ENCODE results near the gene LELP1. TPM values are rescaled to one million over a fixed set of nuclear protein-coding genes. Genes with fewer than 3 reads are reported as not detected.

LELP1 gene
- total RNA-seq, 1 experiment from 2014 or later, result not detected

DNA sequence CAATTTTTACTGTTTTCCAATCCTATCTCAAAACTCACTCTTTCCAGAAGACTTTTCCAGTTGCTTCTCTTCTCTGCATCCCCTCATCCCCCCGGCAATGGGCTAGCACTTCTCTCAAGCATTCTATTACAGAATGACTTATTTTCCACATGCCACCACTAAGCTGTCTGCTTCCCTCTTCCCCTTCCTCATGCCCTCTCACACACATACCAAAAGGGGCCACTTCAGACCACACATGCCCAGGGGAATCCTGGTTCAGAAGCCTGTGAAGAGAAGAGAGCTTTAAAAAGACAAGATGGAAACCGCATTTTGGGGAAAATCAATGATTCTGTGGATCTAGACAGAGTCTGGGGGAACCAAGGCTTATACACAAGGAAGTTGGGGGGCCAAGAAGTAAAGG is 47.9 kb downstream of the LELP1 start:
- POLR2A ChIA-PET (ENCODE audit: low non-redundant PET), result no interaction called here
- no peaks in the 10 kb centered on the region for H3K36me3 ChIP-seq (ENCODE audit: insufficient read depth, low read length, poor library complexity, severe bottlenecking)
- intact Hi-C loops (cut with micrococcal nuclease; ENCODE audit: unreplicated experiment), result no loop called here
- CTCF ChIA-PET, result no interaction called here
- H3K4me1 ChIP-seq (ENCODE audit: insufficient read depth, low read length, poor library complexity, severe bottlenecking), result no peaks in the 10 kb centered on the region
- no peak for TF ChIP-seq EZH2 (IDR thresholded peaks at IDR 0.05; ENCODE audit: borderline replicate concordance, low read depth, low read length, poor library complexity, severe bottlenecking)
- TF ChIP-seq, protein P1, sequence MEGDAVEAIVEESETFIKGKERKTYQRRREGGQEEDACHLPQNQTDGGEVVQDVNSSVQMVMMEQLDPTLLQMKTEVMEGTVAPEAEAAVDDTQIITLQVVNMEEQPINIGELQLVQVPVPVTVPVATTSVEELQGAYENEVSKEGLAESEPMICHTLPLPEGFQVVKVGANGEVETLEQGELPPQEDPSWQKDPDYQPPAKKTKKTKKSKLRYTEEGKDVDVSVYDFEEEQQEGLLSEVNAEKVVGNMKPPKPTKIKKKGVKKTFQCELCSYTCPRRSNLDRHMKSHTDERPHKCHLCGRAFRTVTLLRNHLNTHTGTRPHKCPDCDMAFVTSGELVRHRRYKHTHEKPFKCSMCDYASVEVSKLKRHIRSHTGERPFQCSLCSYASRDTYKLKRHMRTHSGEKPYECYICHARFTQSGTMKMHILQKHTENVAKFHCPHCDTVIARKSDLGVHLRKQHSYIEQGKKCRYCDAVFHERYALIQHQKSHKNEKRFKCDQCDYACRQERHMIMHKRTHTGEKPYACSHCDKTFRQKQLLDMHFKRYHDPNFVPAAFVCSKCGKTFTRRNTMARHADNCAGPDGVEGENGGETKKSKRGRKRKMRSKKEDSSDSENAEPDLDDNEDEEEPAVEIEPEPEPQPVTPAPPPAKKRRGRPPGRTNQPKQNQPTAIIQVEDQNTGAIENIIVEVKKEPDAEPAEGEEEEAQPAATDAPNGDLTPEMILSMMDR (conservative IDR thresholded peaks at IDR 0.05; ENCODE audit: low read depth, low read length), result no peak
- no peak overlapping the region for H3K27ac ChIP-seq (ENCODE audit: low read depth, low read length, poor library complexity, severe bottlenecking)
- peaks cover 6% of the 10 kb centered on the region for H3K27me3 ChIP-seq (replicated peaks; ENCODE audit: insufficient read depth, low read depth, low read length, poor library complexity)
- H3K4me3 ChIP-seq (ENCODE audit: low read depth, low read length, poor library complexity, severe bottlenecking), result no peak overlapping the region
- no TSS peak for BruUV-seq (replicated peaks)
- H3K9me3 ChIP-seq (ENCODE audit: low read depth, low read length, poor library complexity, severe bottlenecking), result no peaks in the 10 kb centered on the region
- no peak for DNase-seq (ENCODE audit: low spot score)

GRCh38 chr1:153251562-153251961 is 48.3 kb downstream of the LELP1 start:
- no peak for DNase-seq (ENCODE audit: low spot score)
- Histone ChIP-seq H3K4me1 (ENCODE audit: insufficient read depth, low read length, poor library complexity, severe bottlenecking) (no peaks in the 10 kb centered on the region), H3K9me3 (ENCODE audit: low read depth, low read length, poor library complexity, severe bottlenecking) (no peaks in the 10 kb centered on the region), H3K4me3 (ENCODE audit: low read depth, low read length, poor library complexity, severe bottlenecking) (no peak overlapping the region), H3K27ac (ENCODE audit: low read depth, low read length, poor library complexity, severe bottlenecking) (no peak overlapping the region), H3K36me3 (ENCODE audit: insufficient read depth, low read length, poor library complexity, severe bottlenecking) (no peaks in the 10 kb centered on the region), H3K27me3 (replicated peaks; ENCODE audit: insufficient read depth, low read depth, low read length, poor library complexity) (peaks cover 6% of the 10 kb centered on the region)
- intact Hi-C loops (cut with micrococcal nuclease; ENCODE audit: unreplicated experiment), result no loop called here
- ChIA-PET CTCF (no interaction called here), POLR2A (ENCODE audit: low non-redundant PET) (no interaction called here)
- no TSS peak for BruUV-seq (replicated peaks)
- TF ChIP-seq, protein P1 (conservative IDR thresholded peaks at IDR 0.05; ENCODE audit: low read depth, low read length), result no peak
- no peak for TF ChIP-seq EZH2 (IDR thresholded peaks at IDR 0.05; ENCODE audit: borderline replicate concordance, low read depth, low read length, poor library complexity, severe bottlenecking)

DNA sequence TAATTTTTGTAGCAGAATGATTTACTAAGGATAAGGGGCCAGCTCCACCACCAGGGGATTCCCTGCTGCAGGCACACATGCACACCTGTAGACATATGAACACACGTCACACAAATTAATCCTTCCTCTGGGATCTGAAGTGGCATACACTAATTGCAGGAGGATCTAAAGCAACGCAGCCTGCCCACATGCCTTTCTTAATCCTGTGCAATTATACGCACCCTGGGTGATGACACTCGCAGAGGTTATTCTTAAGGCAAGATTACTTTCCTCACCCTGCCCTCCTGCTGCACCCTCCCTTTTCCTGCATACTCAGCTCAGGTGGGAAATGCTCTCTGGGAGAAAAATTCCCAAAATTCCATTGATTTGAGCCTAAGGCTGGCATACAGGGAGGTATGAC is 48.8 kb downstream of the LELP1 start:
- no TSS peak for BruUV-seq (replicated peaks)
- peaks cover 6% of the 10 kb centered on the region for H3K27me3 ChIP-seq (replicated peaks; ENCODE audit: insufficient read depth, low read depth, low read length, poor library complexity)
- CTCF ChIA-PET, result no interaction called here
- H3K27ac ChIP-seq (ENCODE audit: low read depth, low read length, poor library complexity, severe bottlenecking), result no peak overlapping the region
- no peaks in the 10 kb centered on the region for H3K9me3 ChIP-seq (ENCODE audit: low read depth, low read length, poor library complexity, severe bottlenecking)
- intact Hi-C loops (cut with micrococcal nuclease; ENCODE audit: unreplicated experiment), result no loop called here
- H3K36me3 ChIP-seq (ENCODE audit: insufficient read depth, low read length, poor library complexity, severe bottlenecking), result no peaks in the 10 kb centered on the region
- DNase-seq (ENCODE audit: low spot score), result no peak
- no peaks in the 10 kb centered on the region for H3K4me1 ChIP-seq (ENCODE audit: insufficient read depth, low read length, poor library complexity, severe bottlenecking)
- H3K4me3 ChIP-seq (ENCODE audit: low read depth, low read length, poor library complexity, severe bottlenecking), result no peak overlapping the region
- TF ChIP-seq, protein P1 (conservative IDR thresholded peaks at IDR 0.05; ENCODE audit: low read depth, low read length), result no peak
- TF ChIP-seq EZH2 (IDR thresholded peaks at IDR 0.05; ENCODE audit: borderline replicate concordance, low read depth, low read length, poor library complexity, severe bottlenecking), result no peak
- POLR2A ChIA-PET (ENCODE audit: low non-redundant PET), result no interaction called here
